Glutamatergic neuron (in vitro differentiated cells): ENCODE measurements around the gene CLEC16A. TPM values are rescaled to one million over a fixed set of nuclear protein-coding genes. Genes with fewer than 3 reads are reported as not detected.
"Not testable (repeated sequence)": the region's sequence is repeated elsewhere in the genome, so short reads cannot be mapped to it uniquely, and the experiment has no call there.

Experiments
- DNase-seq: peaks from one replicate; pipeline ENCODE4 v3.0.0; 2022
- H3K27ac Mint-ChIP-seq: one replicate; pipeline ENCODE4 v1.8.0; 2020; ENCODE audit warnings: mild to moderate bottlenecking, mixed read lengths, inconsistent platforms; ENCODE audit not compliant: unreplicated experiment
- H3K27me3 Mint-ChIP-seq: one replicate; pipeline ENCODE4 v1.8.0; 2020; ENCODE audit warnings: mild to moderate bottlenecking, moderate library complexity, mixed read lengths, inconsistent platforms; ENCODE audit not compliant: unreplicated experiment
- H3K36me3 Mint-ChIP-seq: one replicate; pipeline ENCODE4 v1.8.0; 2020; ENCODE audit warnings: mild to moderate bottlenecking, mixed read lengths, inconsistent platforms; ENCODE audit not compliant: unreplicated experiment
- H3K4me1 Mint-ChIP-seq: one replicate; pipeline ENCODE4 v1.8.0; 2020; ENCODE audit warnings: mild to moderate bottlenecking, low read depth, mixed read lengths, inconsistent platforms; ENCODE audit not compliant: unreplicated experiment
- H3K4me3 Mint-ChIP-seq: one replicate; pipeline ENCODE4 v1.8.0; 2020; ENCODE audit warnings: mild to moderate bottlenecking, mixed read lengths, inconsistent platforms; ENCODE audit not compliant: unreplicated experiment
- H3K9me3 Mint-ChIP-seq: one replicate; pipeline ENCODE4 v1.8.0; 2020; ENCODE audit warnings: mild to moderate bottlenecking, moderate library complexity, mixed read lengths, inconsistent platforms; ENCODE audit not compliant: unreplicated experiment
- total RNA-seq: library from RNA; stranded (reverse); fragmentation: NEBNext Ultra II Directional; extraction: Animal tissue kit (Norgen Biotek cat#: 25700); gene quantifications from one replicate; pipeline ENCODE4 v1.2.1, GENCODE V29; 2021; ENCODE audit not compliant: unreplicated experiment
- TF ChIP-seq, protein P1 (sequence below): fragments of 200-600 bp; sonication (generic); IDR thresholded peaks from one replicate; pipeline ENCODE4 v1.5.0; 2021; ENCODE audit not compliant: partially characterized antibody, unreplicated experiment

Gene CLEC16A
- total RNA-seq, 1 donor from 2014 or later: 43.0 TPM

DNA sequence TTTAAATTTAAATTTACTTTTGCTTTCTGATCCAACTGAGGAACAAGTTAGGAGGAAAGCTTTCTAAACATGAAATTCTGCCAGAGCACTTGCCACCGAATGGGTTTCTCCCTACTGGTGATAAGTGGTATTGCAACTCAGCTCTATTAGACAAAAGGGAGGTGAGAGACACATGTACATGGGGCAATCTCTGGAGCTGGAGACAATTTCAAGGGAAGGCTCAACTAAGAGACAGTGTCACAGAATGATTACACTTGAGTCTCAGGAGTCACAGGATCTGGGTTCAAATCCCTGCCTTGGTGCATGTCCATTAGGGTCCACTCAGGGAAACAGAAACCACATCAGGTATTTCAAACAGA, 274.2 kb downstream of the CLEC16A start:
- H3K27ac Mint-ChIP-seq: no peak overlapping the region
- no peaks in the 10 kb centered on the region for H3K4me1 Mint-ChIP-seq
- DNase-seq: no peak
- no peak overlapping the region for H3K4me3 Mint-ChIP-seq
- H3K36me3 Mint-ChIP-seq: no peaks in the 10 kb centered on the region
- TF ChIP-seq, protein P1, sequence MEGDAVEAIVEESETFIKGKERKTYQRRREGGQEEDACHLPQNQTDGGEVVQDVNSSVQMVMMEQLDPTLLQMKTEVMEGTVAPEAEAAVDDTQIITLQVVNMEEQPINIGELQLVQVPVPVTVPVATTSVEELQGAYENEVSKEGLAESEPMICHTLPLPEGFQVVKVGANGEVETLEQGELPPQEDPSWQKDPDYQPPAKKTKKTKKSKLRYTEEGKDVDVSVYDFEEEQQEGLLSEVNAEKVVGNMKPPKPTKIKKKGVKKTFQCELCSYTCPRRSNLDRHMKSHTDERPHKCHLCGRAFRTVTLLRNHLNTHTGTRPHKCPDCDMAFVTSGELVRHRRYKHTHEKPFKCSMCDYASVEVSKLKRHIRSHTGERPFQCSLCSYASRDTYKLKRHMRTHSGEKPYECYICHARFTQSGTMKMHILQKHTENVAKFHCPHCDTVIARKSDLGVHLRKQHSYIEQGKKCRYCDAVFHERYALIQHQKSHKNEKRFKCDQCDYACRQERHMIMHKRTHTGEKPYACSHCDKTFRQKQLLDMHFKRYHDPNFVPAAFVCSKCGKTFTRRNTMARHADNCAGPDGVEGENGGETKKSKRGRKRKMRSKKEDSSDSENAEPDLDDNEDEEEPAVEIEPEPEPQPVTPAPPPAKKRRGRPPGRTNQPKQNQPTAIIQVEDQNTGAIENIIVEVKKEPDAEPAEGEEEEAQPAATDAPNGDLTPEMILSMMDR: peak; percentile 89
- H3K27me3 Mint-ChIP-seq: peaks cover 7% of the 10 kb centered on the region
- peaks cover 5% of the 10 kb centered on the region for H3K9me3 Mint-ChIP-seq

DNA sequence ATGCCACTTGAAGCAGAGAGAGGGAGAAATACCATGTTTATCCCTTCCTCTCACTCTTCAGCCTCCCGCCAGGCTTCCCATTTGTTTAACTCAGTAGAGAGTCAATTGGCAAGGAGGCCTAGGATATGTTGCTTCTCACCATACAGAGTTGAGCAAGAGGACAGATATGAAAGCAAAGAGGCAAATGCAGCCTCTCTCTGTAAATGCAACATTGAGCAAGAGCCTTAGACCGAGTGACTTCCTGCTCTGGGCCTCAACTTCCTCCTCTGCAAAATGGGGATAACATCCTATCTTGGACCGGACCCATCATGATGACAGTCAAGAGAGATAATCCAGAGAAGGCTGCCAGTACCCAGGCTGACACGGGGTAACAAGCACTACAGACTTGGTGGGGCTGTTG, 274.8 kb downstream of the CLEC16A start:
- TF ChIP-seq, protein P1: no peak
- H3K27ac Mint-ChIP-seq: no peak overlapping the region
- H3K4me3 Mint-ChIP-seq: no peak overlapping the region
- H3K36me3 Mint-ChIP-seq: no peaks in the 10 kb centered on the region
- H3K27me3 Mint-ChIP-seq: peaks cover 7% of the 10 kb centered on the region
- no peak for DNase-seq
- H3K4me1 Mint-ChIP-seq: no peaks in the 10 kb centered on the region
- peaks cover 5% of the 10 kb centered on the region for H3K9me3 Mint-ChIP-seq

- H3K4me3 Mint-ChIP-seq, H3K36me3 Mint-ChIP-seq, H3K27ac Mint-ChIP-seq, H3K27me3 Mint-ChIP-seq, H3K9me3 Mint-ChIP-seq, H3K4me1 Mint-ChIP-seq, DNase-seq: not testable (repeated sequence)
Measured at GRCh38 chr16:11220507-11220906, 276.1 kb downstream of the CLEC16A start.

DNA sequence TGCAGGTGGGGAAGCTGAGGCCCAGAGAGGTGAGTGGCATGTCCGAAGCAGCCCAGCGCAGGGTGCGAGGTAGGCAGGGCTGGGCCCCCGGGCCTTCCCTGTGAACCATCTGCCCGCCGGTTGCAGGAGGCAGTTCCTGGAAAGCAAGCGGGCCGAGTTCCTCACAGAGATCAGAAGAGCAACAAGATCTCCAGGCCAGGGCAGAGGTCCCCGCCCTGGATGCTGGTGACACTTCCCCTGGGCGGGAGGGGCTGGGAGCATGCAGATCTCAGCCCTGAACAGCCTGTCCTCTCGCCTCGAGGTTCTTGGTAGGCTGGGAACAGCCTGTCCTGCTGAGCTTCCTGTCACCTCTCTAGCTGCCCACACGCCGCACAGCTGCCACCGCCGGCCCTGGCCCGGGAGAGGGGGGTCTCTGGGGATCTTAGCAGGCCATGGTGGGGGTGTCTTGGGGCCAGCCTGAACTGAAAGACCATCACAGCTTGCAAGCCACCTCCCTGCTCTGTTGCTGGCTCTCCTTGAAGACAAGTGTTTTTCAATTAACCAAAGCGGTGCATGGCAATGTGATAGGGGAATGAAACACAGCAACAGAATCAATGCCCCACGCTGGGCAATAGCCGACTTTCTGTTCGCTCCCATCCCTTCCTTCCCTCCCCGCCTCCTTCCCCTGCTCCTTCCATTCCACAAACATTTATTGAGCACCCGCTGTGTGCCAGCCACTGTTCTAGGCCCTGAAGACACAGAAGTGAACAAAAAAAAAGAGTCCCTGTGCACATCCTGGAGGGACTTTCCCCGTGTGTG, 279.9 kb downstream of the CLEC16A start:
- H3K4me3 Mint-ChIP-seq: peak overlapping the region; percentile 38
- H3K27me3 Mint-ChIP-seq: peaks cover 8% of the 10 kb centered on the region
- TF ChIP-seq, protein P1: no peak
- peak; percentile 69 for DNase-seq
- H3K27ac Mint-ChIP-seq: peak overlapping the region; percentile 71
- peaks cover 2% of the 10 kb centered on the region for H3K9me3 Mint-ChIP-seq
- H3K4me1 Mint-ChIP-seq: peaks cover 3% of the 10 kb centered on the region
- H3K36me3 Mint-ChIP-seq: no peaks in the 10 kb centered on the region

DNA sequence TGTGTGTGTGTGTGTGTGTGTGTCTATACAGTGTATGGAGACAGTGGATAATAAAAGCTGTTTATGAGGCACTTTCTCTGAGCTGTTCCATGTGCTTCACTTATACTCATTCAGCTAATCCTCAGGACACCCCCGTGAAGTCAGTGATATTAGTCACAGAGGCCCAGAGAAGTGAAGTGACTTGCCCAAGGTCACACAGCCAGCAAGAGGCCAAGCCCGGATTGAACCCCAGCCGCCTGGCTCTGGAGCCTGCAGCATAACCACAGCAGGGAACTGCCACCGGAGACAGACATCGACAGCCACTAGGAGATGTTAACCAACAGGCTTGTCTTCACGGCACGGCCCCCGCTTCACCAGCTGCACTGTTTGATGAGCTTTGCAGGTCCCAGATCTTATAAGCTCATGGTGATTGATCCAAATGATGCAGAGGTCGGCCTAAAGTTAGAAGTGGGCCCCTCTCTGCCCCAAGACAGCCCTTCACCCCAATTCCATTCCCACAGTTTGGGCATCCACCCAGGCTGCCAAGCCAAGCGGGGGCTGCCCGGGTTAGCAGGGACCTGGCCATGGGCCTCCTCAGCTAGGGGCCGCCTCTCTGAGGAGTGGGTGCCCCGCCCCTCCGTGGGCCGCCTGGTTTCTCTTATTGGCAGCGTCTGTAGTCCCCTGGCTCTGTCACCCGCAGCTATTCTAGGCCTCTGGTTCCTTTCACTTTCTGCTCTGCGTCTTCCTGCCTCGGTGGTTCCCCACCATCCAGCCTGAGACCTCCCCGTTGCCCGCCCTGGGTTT, 280.7 kb downstream of the CLEC16A start:
- Mint-ChIP-seq H3K36me3 (no peaks in the 10 kb centered on the region), H3K27ac (peak overlapping the region; percentile 71), H3K9me3 (peaks cover 2% of the 10 kb centered on the region), H3K27me3 (peaks cover 6% of the 10 kb centered on the region), H3K4me1 (peaks cover 3% of the 10 kb centered on the region), H3K4me3 (peak overlapping the region; percentile 38)
- no peak for DNase-seq
- TF ChIP-seq, protein P1: no peak
